LNCaP clone FGC (cell line): ENCODE data around the gene BTLA.
"Not testable (repeated sequence)": the region's sequence is repeated elsewhere in the genome, so short reads cannot be mapped to it uniquely, and the experiment has no call there.

Experiments used
- DNase-seq: peaks from one replicate; pipeline ENCODE4 v3.0.0-alpha.2; 2011; ENCODE audit warnings: low read depth
- H3K4me3 ChIP-seq: 2 replicates; pipeline ENCODE4 v1.5.1; 2011; ENCODE audit warnings: mild to moderate bottlenecking, low read depth, low read length, control low read depth
- TF ChIP-seq, protein P1 (sequence below): IDR thresholded peaks from 2 replicates; pipeline ENCODE4 v1.5.1; 2012; ENCODE audit warnings: mild to moderate bottlenecking; ENCODE audit not compliant: control insufficient read depth, insufficient read depth; ENCODE audit errors: extremely low read depth

The BTLA gene

DNA sequence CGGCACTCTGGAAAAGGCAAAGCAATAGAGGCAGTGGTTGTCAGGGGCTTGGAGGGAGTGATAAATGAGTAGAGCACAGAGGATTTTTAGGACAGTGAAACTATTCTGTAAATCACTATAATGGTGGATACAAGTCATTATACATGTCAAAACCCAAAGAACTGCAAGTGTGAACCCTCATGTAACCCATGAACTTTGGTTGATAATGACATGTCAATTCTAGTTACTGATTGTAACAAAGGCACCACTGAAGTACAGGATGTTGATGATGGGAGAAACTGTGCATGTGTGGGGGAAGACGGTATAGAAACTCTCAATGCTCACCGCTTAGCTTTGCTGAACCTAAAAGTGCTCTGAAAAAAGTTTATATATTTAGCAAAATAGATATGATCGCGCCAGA is 36.0 kb downstream of the BTLA start:
- H3K4me3 ChIP-seq, result no peak overlapping the region
- TF ChIP-seq, protein P1, sequence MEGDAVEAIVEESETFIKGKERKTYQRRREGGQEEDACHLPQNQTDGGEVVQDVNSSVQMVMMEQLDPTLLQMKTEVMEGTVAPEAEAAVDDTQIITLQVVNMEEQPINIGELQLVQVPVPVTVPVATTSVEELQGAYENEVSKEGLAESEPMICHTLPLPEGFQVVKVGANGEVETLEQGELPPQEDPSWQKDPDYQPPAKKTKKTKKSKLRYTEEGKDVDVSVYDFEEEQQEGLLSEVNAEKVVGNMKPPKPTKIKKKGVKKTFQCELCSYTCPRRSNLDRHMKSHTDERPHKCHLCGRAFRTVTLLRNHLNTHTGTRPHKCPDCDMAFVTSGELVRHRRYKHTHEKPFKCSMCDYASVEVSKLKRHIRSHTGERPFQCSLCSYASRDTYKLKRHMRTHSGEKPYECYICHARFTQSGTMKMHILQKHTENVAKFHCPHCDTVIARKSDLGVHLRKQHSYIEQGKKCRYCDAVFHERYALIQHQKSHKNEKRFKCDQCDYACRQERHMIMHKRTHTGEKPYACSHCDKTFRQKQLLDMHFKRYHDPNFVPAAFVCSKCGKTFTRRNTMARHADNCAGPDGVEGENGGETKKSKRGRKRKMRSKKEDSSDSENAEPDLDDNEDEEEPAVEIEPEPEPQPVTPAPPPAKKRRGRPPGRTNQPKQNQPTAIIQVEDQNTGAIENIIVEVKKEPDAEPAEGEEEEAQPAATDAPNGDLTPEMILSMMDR, result no peak
- DNase-seq, result no peak

GRCh38 chr3:112461787-112462186 is 37.5 kb downstream of the BTLA start:
- DNase-seq, H3K4me3 ChIP-seq: not testable (repeated sequence)

DNA sequence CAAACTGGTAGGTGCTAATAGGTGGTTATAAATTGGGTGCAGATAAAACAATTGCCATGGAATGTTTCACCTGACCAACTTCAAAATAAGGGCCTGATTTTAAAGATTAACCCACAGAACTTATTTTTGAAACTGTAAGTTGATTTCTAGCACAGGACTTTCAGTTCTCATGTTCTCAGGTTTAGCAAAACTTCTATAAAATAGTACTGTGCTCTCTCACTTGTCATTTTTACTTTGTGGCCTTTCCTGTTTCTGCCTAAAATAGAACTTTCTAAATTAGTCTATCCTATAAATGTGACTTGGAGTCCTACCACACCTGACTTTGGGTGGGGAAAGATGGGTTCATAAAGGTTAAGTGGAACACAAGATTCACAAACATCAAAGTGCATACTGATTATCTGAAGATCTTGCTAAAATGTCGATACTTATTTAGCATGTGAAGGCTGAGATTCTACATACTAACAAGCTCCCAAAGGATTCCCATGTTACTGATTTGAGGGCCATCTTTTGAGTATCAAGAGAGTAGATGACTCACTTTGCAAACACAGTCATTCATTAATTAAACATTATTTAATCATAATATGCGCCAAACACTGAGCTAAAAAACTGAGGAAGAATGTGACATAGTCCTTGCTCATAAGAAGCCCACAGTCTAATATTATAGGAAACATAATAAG is 38.6 kb downstream of the BTLA start:
- TF ChIP-seq, protein P1, result no peak
- H3K4me3 ChIP-seq, result no peak overlapping the region
- no peak for DNase-seq

- TF ChIP-seq, protein P1, result no peak
- H3K4me3 ChIP-seq, result no peak overlapping the region
- no peak for DNase-seq
These were observed 39.5 kb downstream of the BTLA start for GRCh38 chr3:112459750-112460149.

DNA sequence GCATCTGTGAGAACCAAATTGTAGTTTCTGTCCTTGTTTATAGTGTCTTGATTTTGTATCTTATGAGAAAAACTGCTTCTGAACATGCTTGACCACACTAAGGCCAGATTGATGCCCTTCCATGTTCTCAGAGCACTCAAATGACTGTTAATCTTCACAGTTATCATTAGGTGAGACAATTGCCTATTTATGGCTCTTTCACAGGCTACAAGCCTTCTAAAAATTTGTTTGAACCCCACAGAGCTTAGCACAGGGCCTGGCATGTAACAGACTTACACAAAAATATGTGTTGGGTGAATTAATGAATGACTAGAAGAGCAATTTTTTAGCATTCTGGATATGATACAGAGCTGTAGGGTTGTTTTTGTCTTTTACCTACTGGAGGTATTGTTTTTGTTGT is 43.1 kb downstream of the BTLA start:
- TF ChIP-seq, protein P1, result no peak
- no peak for DNase-seq
- no peak overlapping the region for H3K4me3 ChIP-seq

DNA sequence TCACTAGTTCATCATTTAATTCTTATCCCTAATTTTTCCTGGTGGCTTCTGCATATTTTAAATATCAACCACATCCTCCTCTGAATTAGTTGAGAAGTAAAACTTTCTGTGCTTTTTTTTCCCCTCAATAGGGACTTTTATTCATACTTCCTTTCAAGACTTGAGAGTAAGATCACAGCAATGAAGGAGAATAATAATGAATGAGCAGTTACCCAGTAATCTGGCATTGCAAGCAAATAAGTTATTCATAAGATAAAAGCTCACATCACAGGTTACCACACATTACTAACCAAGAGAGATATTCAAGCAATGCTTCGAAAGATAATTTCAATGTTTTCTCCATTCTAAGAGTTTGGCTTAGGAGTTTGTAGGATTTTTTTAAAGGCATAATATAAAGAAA is 50.3 kb downstream of the BTLA start:
- DNase-seq, result no peak
- TF ChIP-seq, protein P1, result no peak
- H3K4me3 ChIP-seq, result no peak overlapping the region

DNA sequence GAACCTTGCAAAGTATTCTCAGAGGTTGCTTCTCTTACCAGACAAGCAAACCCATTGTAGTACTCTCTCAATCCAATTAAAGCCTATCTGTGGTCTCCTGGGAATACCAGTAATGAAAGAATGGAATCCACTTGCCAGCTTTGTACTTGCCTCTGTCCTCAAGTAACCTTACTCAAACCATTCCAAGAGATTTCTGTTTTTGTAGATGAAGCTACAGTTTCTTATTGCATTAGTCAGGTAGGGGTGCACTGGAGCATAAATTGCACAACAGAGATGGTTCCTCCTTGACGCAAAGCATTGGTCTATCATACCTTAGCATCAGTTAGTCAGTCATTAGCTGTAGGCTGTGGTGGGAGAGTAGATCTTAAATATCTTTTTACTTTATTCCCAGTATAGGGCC is 52.9 kb downstream of the BTLA start:
- no peak overlapping the region for H3K4me3 ChIP-seq
- DNase-seq, result no peak

More for the DNA sequence above, 52.9 kb downstream of the BTLA start:
- TF ChIP-seq, protein P1, result no peak
